IMR-90 (cell line): ENCODE data around the gene ANO2. TPM values are rescaled to one million over a fixed set of nuclear protein-coding genes. Genes with fewer than 3 reads are reported as not detected.

Experiments
- ATAC-seq: fragments of 200-7000 bp; cut with Tn5 transposase; 2 replicates; pipeline ENCODE4 v1.9.1; 2020; ENCODE audit warnings: low read depth, mild to moderate bottlenecking, moderate library complexity
- BruUV-seq: library from RNA; stranded (reverse); fragments of 400-500 nt; replicated peaks from 2 replicates; lab custom pipeline; 2021; lab: Mats Ljungman, UMichigan
- CTCF ChIA-PET: fragments of 300-600 bp; formaldehyde crosslinking; extraction: SDS; loops from one replicate; lab custom pipeline; 2021; ENCODE audit warnings: antibody characterized with exemption; lab: Yijun Ruan, JAX
- POLR2A ChIA-PET: fragments of 300-600 bp; sonication (Branson Sonifier 250); formaldehyde crosslinking; loops from one replicate; lab custom pipeline; 2022; ENCODE audit warnings: antibody characterized with exemption; ENCODE audit not compliant: unreplicated experiment; lab: Charles Lee
- DNase-seq: peaks from one replicate; pipeline ENCODE4 v3.0.0; 2013
- H2AFZ ChIP-seq: replicated peaks from 2 replicates; pipeline ENCODE3; 2013; ENCODE audit warnings: low read length, mild to moderate bottlenecking; ENCODE audit not compliant: poor library complexity
- H2AK5ac ChIP-seq: 2 replicates; pipeline ENCODE4 v1.6.1; 2013; ENCODE audit warnings: low read depth, low read length, inconsistent platforms
- H2AK9ac ChIP-seq: replicated peaks from 2 replicates; pipeline ENCODE3; 2013; ENCODE audit warnings: mild to moderate bottlenecking, low read depth, low read length, moderate library complexity; ENCODE audit not compliant: poor library complexity
- H2BK120ac ChIP-seq: 2 replicates; pipeline ENCODE4 v1.6.1; 2013; ENCODE audit warnings: low read depth, low read length, inconsistent platforms
- H2BK15ac ChIP-seq: 3 replicates; pipeline ENCODE4 v1.6.1; 2013; ENCODE audit warnings: low read depth, low read length, inconsistent platforms
- H2BK20ac ChIP-seq: 2 replicates; pipeline ENCODE4 v1.6.1; 2013; ENCODE audit warnings: low read depth, mild to moderate bottlenecking, inconsistent platforms, low read length, moderate library complexity
- H2BK5ac ChIP-seq: 2 replicates; pipeline ENCODE4 v1.6.1; 2013; ENCODE audit warnings: mild to moderate bottlenecking, low read depth, low read length, inconsistent platforms; ENCODE audit not compliant: poor library complexity, severe bottlenecking
- H3K14ac ChIP-seq: replicated peaks from 2 replicates; pipeline ENCODE4 v1.6.1; 2013; ENCODE audit warnings: low read depth, low read length, inconsistent platforms
- H3K18ac ChIP-seq: 2 replicates; pipeline ENCODE4 v1.6.1; 2013; ENCODE audit warnings: low read depth, low read length, control low read depth
- H3K23ac ChIP-seq: 2 replicates; pipeline ENCODE4 v1.6.1; 2013; ENCODE audit warnings: low read depth, low read length, inconsistent platforms
- H3K27ac ChIP-seq: 2 replicates; pipeline ENCODE4 v1.5.1; 2013; ENCODE audit warnings: mild to moderate bottlenecking, control low read depth, low read length; ENCODE audit not compliant: insufficient read depth
- H3K27me3 ChIP-seq: 2 replicates; pipeline ENCODE4 v1.6.1; 2013; ENCODE audit warnings: low read length; ENCODE audit not compliant: control insufficient read depth, insufficient read depth
- H3K36me3 ChIP-seq: 2 replicates; pipeline ENCODE4 v1.6.1; 2013; ENCODE audit warnings: low read length, mixed read lengths; ENCODE audit not compliant: control insufficient read depth, insufficient read depth
- H3K4ac ChIP-seq: 2 replicates; pipeline ENCODE4 v1.6.1; 2013; ENCODE audit warnings: low read depth, low read length, inconsistent platforms
- H3K4me1 ChIP-seq: 2 replicates; pipeline ENCODE4 v1.6.1; 2013; ENCODE audit warnings: low read length, mixed read lengths; ENCODE audit not compliant: control insufficient read depth, insufficient read depth
- H3K4me2 ChIP-seq: 2 replicates; pipeline ENCODE4 v1.6.1; 2013; ENCODE audit warnings: low read depth, mild to moderate bottlenecking, control low read depth, low read length, moderate library complexity
- H3K4me3 ChIP-seq: 2 replicates; pipeline ENCODE4 v1.5.1; 2013; ENCODE audit warnings: low read depth, mild to moderate bottlenecking, control low read depth, low read length, moderate library complexity; ENCODE audit not compliant: insufficient read depth
- H3K56ac ChIP-seq: 2 replicates; pipeline ENCODE4 v1.6.1; 2013; ENCODE audit warnings: low read length, inconsistent platforms; ENCODE audit not compliant: insufficient read depth; ENCODE audit errors: extremely low read depth
- H3K79me1 ChIP-seq, 2 experiments: 2 replicates each; pipeline ENCODE4 v1.6.1; 2013; ENCODE audit warnings: low read length in 2 of 2, inconsistent platforms in 1 of 2, low read depth in 1 of 2
- H3K9ac ChIP-seq: 2 replicates; pipeline ENCODE4 v1.6.1; 2013; ENCODE audit warnings: low read depth, low read length, control low read depth
- H3K9me1 ChIP-seq: 2 replicates; pipeline ENCODE4 v1.6.1; 2013; ENCODE audit warnings: low read length, inconsistent platforms; ENCODE audit not compliant: insufficient read depth
- H3K9me3 ChIP-seq: 2 replicates; pipeline ENCODE4 v1.6.1; 2013; ENCODE audit warnings: low read length; ENCODE audit not compliant: control insufficient read depth, insufficient read depth
- H4K20me1 ChIP-seq: 2 replicates; pipeline ENCODE4 v1.6.1; 2013; ENCODE audit warnings: low read length, inconsistent platforms; ENCODE audit not compliant: insufficient read depth
- H4K5ac ChIP-seq: 2 replicates; pipeline ENCODE4 v1.6.1; 2013; ENCODE audit warnings: mild to moderate bottlenecking, low read depth, low read length, control low read depth
- H4K8ac ChIP-seq, 2 experiments: 2 replicates each; pipeline ENCODE4 v1.6.1; 2013; ENCODE audit warnings: low read depth in 2 of 2, low read length in 2 of 2, control low read depth in 1 of 2, inconsistent platforms in 1 of 2
- H4K91ac ChIP-seq: 2 replicates; pipeline ENCODE4 v1.6.1; 2013; ENCODE audit warnings: low read depth, low read length, inconsistent platforms; ENCODE audit not compliant: insufficient read depth
- MAFK ChIP-seq: IDR thresholded peaks from 2 replicates; pipeline ENCODE4 v1.6.1; 2012; ENCODE audit warnings: low read depth, low read length, improper control_type of control experiment
- MAZ ChIP-seq: IDR thresholded peaks from 2 replicates; pipeline ENCODE4 v1.6.1; 2012; ENCODE audit warnings: low read depth, mild to moderate bottlenecking, low read length, improper control_type of control experiment, moderate library complexity, borderline replicate concordance
- WGBS, 2 experiments: methylation state at CpG; one replicate each; pipeline versions ENCODE4 v1.1.5 to v1.1.7; 2013; ENCODE audit warnings: missing lambda C conversion rate in 2 of 2; ENCODE audit not compliant: insufficient read length in 1 of 2; ENCODE audit errors: extremely low coverage in 2 of 2; 5-methylcytosine and 5-hydroxymethylcytosine counted together
- dilution Hi-C: fragments of 300-500 bp; cut with HindIII; formaldehyde crosslinking; loops from one replicate; pipeline ENCODE4 v1.14.3; 2018; ENCODE audit warnings: low sequenced_read_pairs; ENCODE audit not compliant: unreplicated experiment
- in situ Hi-C: fragments of 300-500 bp; cut with MboI; formaldehyde crosslinking; loops from 3 replicates; pipeline ENCODE4 v1.14.3; 2019; ENCODE audit warnings: low sequenced_read_pairs, inconsistent platforms, mixed read lengths
- intact Hi-C: fragments of 100-400 bp; cut with micrococcal nuclease; formaldehyde crosslinking; loops from 2 replicates; pipeline ENCODE4 v1.10.0; 2022
- polyA plus RNA-seq, 3 experiments: library from polyadenylated mRNA; depleted of rRNA; stranded (reverse); fragments of >200 nt; gene quantifications; 2 replicates each; pipeline ENCODE4 v1.2.3, GENCODE V29; 2012; ENCODE audit warnings: low replicate concordance in 1 of 3
- total RNA-seq: library from RNA; depleted of rRNA; stranded (reverse); fragments of >200 nt; gene quantifications from 2 replicates; pipeline ENCODE4 v1.2.3, GENCODE V29; 2012

Gene ANO2
- total and polyA plus RNA-seq, 2 of the 4 experiments (the other 2 are of a cell fraction): 0.22 TPM; not detected in 1

GRCh38 chr12:5713599-5714081, 231.4 kb downstream of the ANO2 start:
- no peak overlapping the region for H2AK9ac ChIP-seq
- H3K9ac ChIP-seq: no peak overlapping the region
- dilution Hi-C loops: no loop called here
- ATAC-seq (no peak), DNase-seq (no peak)
- intact Hi-C loops: no loop called here
- H3K9me3 ChIP-seq: no peaks in the 10 kb centered on the region
- H2BK5ac ChIP-seq: no peak overlapping the region
- no peak overlapping the region for H2BK15ac ChIP-seq
- H2BK120ac ChIP-seq: no peak overlapping the region
- no peaks in the 10 kb centered on the region for H4K20me1 ChIP-seq
- 90% methylated on average over 2 of the region's 6 CpGs; no CpG with 5 or more reads in 1 of the 2 experiments for WGBS, 2 experiments
- H3K14ac ChIP-seq: no peak overlapping the region
- H2AK5ac ChIP-seq: no peak overlapping the region
- no peak overlapping the region for H3K4me3 ChIP-seq
- no peak overlapping the region for H2AFZ ChIP-seq
- in situ Hi-C loops: no loop called here
- BruUV-seq: no TSS peak
- H2BK20ac ChIP-seq: no peak overlapping the region
- H3K18ac ChIP-seq: no peak overlapping the region
- no peak overlapping the region for H4K8ac ChIP-seq
- H3K23ac ChIP-seq: no peak overlapping the region
- no peak overlapping the region for H4K91ac ChIP-seq
- no peaks in the 10 kb centered on the region for H3K36me3 ChIP-seq
- H3K9me1 ChIP-seq: peaks cover 3% of the 10 kb centered on the region; the same call in 1 of the 2 replicates
- POLR2A ChIA-PET: no interaction called here
- TF ChIP-seq MAFK: no peak
- no peak for TF ChIP-seq MAZ
- no peak overlapping the region for H3K4ac ChIP-seq
- H3K4me1 ChIP-seq: no peaks in the 10 kb centered on the region
- H3K27ac ChIP-seq: no peak overlapping the region
- H3K27me3 ChIP-seq: peaks cover 29% of the 10 kb centered on the region
- H4K5ac ChIP-seq: no peak overlapping the region
- H3K4me2 ChIP-seq: no peak overlapping the region
- no peak overlapping the region for H3K56ac ChIP-seq
- CTCF ChIA-PET: no interaction called here
- no peaks in the 10 kb centered on the region for H3K79me1 ChIP-seq
